ENCODE data around the gene MARCHF6. TPM values are rescaled to one million over a fixed set of nuclear protein-coding genes. Genes with fewer than 3 reads are reported as not detected.
A peak's percentile ranks its signal among the peaks of the same experiment; 100 is the strongest.

The MARCHF6 gene
- total RNA-seq, 1 experiment from 2014 or later = 129 TPM

GRCh38 chr5:10333154-10334006 is 20.1 kb upstream of the MARCHF6 start:
- Histone ChIP-seq H3K27ac (ENCODE audit: low read depth, low read length, poor library complexity, severe bottlenecking) (no peak overlapping the region), H3K4me3 (ENCODE audit: low read depth, low read length, poor library complexity, severe bottlenecking) (peak overlapping the region; percentile 46), H3K4me1 (ENCODE audit: insufficient read depth, low read length, poor library complexity, severe bottlenecking) (peaks cover 8% of the 10 kb centered on the region), H3K36me3 (ENCODE audit: insufficient read depth, low read length, poor library complexity, severe bottlenecking) (no peaks in the 10 kb centered on the region), H3K27me3 (replicated peaks; ENCODE audit: insufficient read depth, low read depth, low read length, poor library complexity) (no peaks in the 10 kb centered on the region), H3K9me3 (ENCODE audit: low read depth, low read length, poor library complexity, severe bottlenecking) (no peaks in the 10 kb centered on the region)
- POLR2A ChIA-PET (ENCODE audit: low non-redundant PET) = no interaction called here
- TF ChIP-seq CTCF (conservative IDR thresholded peaks at IDR 0.05; ENCODE audit: low read depth, low read length) = no peak
- no peak for TF ChIP-seq EZH2 (IDR thresholded peaks at IDR 0.05; ENCODE audit: borderline replicate concordance, low read depth, low read length, poor library complexity, severe bottlenecking)
- no TSS peak for BruUV-seq (replicated peaks)
- CTCF ChIA-PET = no interaction called here
- no peak for DNase-seq (ENCODE audit: low spot score)
- intact Hi-C loops (cut with micrococcal nuclease; ENCODE audit: unreplicated experiment) = no loop called here

- DNase-seq (ENCODE audit: low spot score) = no peak
- H3K27ac ChIP-seq (ENCODE audit: low read depth, low read length, poor library complexity, severe bottlenecking) = no peak overlapping the region
- H3K27me3 ChIP-seq (replicated peaks; ENCODE audit: insufficient read depth, low read depth, low read length, poor library complexity) = no peaks in the 10 kb centered on the region
Observed at GRCh38 chr5:10334831-10335230, 18.7 kb upstream of the MARCHF6 start.

GRCh38 chr5:10335711-10336470 is 17.6 kb upstream of the MARCHF6 start:
- intact Hi-C loops (cut with micrococcal nuclease; ENCODE audit: unreplicated experiment) = no loop called here
- no peak overlapping the region for H3K27ac ChIP-seq (ENCODE audit: low read depth, low read length, poor library complexity, severe bottlenecking)
- no peak for DNase-seq (ENCODE audit: low spot score)
- H3K4me1 ChIP-seq (ENCODE audit: insufficient read depth, low read length, poor library complexity, severe bottlenecking) = peaks cover 8% of the 10 kb centered on the region
- H3K9me3 ChIP-seq (ENCODE audit: low read depth, low read length, poor library complexity, severe bottlenecking) = no peaks in the 10 kb centered on the region
- no peaks in the 10 kb centered on the region for H3K36me3 ChIP-seq (ENCODE audit: insufficient read depth, low read length, poor library complexity, severe bottlenecking)
- CTCF ChIA-PET = no interaction called here
- H3K27me3 ChIP-seq (replicated peaks; ENCODE audit: insufficient read depth, low read depth, low read length, poor library complexity) = no peaks in the 10 kb centered on the region
- H3K4me3 ChIP-seq (ENCODE audit: low read depth, low read length, poor library complexity, severe bottlenecking) = no peak overlapping the region
- TF ChIP-seq CTCF (conservative IDR thresholded peaks at IDR 0.05; ENCODE audit: low read depth, low read length) (no peak), EZH2 (IDR thresholded peaks at IDR 0.05; ENCODE audit: borderline replicate concordance, low read depth, low read length, poor library complexity, severe bottlenecking) (no peak)
- POLR2A ChIA-PET (ENCODE audit: low non-redundant PET) = no interaction called here
- BruUV-seq (replicated peaks) = no TSS peak

More at GRCh38 chr5:10334831-10335230, 18.7 kb upstream of the MARCHF6 start:
- intact Hi-C loops (cut with micrococcal nuclease; ENCODE audit: unreplicated experiment) = no loop called here
- TF ChIP-seq CTCF (conservative IDR thresholded peaks at IDR 0.05; ENCODE audit: low read depth, low read length) (no peak), EZH2 (IDR thresholded peaks at IDR 0.05; ENCODE audit: borderline replicate concordance, low read depth, low read length, poor library complexity, severe bottlenecking) (no peak)
- CTCF ChIA-PET = no interaction called here
- H3K4me1 ChIP-seq (ENCODE audit: insufficient read depth, low read length, poor library complexity, severe bottlenecking) = peaks cover 8% of the 10 kb centered on the region
- H3K9me3 ChIP-seq (ENCODE audit: low read depth, low read length, poor library complexity, severe bottlenecking) = no peaks in the 10 kb centered on the region
- no peak overlapping the region for H3K4me3 ChIP-seq (ENCODE audit: low read depth, low read length, poor library complexity, severe bottlenecking)
- POLR2A ChIA-PET (ENCODE audit: low non-redundant PET) = no interaction called here
- BruUV-seq (replicated peaks) = no TSS peak
- H3K36me3 ChIP-seq (ENCODE audit: insufficient read depth, low read length, poor library complexity, severe bottlenecking) = no peaks in the 10 kb centered on the region
